GM04504 (cell line): ENCODE results near the gene S100A12.
"Not testable (repeated sequence)": the region's sequence is repeated elsewhere in the genome, so short reads cannot be mapped to it uniquely, and the experiment has no call there.

ENCODE experiments used
- DNase-seq: peaks from one replicate; pipeline ENCODE4 v3.0.0-alpha.2; 2012; ENCODE audit warnings: low read depth

S100A12 gene

DNA sequence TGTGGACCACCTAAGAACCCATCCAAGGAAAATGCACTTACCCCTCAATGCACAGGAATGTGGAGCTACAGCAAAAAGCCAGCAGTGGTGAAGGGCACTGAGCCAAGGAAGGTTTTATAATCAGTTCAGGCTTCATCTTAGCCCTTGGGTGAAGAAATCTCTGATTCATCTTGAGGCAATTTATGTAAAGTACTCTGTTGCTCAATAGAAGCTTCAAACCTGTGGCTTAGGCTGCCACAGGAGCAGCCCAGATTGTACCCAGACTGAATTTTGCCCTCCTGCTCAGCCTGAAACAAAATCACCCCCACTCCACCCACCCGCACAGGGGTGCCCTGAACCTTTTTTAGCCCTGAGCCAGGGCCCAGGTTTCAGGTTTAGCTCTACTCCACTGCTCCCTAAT lies at the start of gene S100A12:
Gene S100A12 (minus strand): TSS at position 111 of the 400 bp plus-strand sequence. CDS start 1,029 bp downstream, outside the sequence.
- DNase-seq: peak; percentile 50

DNA sequence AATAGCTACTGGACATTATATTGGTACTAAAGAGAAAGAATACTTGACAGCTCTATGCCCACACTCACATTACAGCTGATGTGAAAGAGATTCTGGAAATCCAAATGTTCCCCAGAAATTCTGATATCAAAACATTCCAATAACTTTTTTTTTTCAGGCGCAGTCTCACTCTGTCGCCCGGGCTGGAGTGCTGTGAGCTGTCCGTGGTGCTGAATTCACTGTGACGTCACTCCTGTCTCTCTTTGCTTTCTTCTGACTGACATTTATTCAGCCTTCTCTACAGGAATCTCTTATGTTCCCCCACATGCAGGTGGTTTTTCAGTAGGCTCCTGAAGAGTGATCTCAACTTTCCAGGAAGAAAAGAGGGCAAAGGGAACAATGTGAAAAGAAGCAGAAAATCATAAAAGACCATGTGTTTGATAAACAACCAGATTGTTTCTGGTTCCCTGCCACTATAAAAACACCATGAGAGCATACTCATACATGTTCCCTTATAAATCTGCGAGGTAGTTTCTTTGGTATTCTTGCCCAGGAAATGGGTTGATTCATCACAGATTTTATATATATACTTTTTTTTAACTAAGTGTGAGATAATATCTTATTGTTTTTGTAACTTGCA lies 47.1 kb upstream of the S100A12 start:
- DNase-seq: peak; percentile 20

- no peak for DNase-seq
Observed at GRCh38 chr1:153420306-153420705, 44.9 kb upstream of the S100A12 start.

DNA sequence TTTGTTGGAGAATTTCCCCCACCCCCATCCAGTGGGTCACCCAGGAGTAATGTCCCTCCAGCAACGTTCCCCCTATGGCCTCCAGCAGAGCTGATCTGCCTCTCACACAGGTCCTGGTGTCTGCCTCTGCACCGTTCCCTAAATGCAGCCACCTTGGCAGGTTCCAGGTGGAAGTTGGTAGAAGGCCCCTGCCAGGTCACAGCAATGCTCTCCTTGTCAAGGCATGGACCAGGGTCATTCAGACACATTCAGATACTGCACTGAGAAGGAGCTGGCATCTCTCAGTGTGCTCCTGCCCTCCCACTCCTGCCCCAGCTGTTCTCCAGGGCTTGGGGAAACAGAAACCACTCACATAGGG lies 44.0 kb upstream of the S100A12 start:
- not testable (repeated sequence) for DNase-seq

- not testable (repeated sequence) for DNase-seq
Observed at GRCh38 chr1:153418758-153419435, 43.5 kb upstream of the S100A12 start.

DNA sequence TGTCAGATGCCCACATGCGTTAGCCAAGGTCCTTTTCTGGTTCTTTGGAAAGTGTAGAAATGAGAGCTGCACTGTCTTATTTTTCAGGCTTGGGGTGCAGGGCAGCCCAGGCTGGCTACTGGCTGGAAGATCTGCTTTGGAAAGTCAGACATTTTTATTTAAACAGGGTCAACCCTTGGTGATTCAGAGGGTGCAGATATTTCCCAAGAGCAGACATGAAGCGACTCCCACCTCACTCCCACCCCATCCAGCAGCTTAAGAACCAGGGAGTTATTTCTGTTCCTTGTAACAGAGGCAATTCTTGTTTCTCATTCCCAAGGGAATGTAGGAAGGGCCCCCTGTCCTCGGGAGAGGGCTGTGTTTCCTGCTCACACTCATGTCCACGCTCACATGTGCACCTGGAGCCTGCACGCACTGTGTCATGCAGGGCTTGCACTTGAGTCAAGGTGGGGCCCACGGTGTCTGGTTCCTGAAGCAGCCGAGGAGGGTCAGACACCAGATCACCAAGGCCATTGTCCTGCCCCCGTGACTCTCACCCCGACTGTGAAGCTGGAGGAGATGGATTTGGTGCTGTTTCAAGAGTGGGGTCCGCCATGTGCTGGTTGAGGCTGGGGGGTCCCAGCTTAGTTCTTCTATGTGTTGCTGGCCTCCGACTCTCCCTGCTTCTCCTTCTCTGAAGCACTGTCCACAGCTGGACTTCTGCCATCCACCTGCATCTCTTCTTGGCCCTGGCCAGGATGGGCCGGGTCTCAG lies 41.9 kb upstream of the S100A12 start:
- no peak for DNase-seq

DNA sequence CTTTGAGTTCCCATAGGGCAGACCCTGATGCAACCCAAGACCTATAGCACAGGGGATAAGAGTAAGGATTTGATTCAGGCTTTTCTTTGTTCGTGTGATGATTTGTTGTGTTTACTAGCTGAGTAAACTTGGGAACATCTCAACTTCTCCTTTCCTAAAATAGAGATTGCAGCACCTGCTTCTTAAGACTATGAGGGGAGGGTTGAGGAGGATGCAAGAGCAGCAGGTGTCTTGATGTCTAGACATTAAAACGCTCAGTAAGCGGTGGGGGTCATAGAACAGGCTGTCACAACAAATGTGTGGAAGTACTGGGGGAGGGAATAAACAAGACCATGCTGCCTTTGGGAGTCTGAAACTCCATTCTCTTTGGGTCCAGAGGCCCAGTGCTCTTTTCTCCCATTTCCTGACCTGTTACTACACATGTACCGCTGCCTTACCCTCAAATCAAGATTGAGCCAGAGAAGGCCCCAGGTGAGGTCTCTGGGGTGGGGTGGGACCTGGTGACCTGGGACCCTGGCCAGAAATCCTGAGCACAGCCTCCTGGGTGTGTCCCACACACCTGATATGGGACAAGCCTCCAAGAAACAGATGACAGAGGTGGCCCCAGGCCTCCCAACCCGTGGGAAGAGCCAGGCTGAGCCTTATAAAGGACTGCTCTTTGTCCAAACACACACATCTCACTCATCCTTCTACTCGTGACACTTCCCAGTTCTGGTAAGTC lies 40.6 kb upstream of the S100A12 start, which contains the start of gene S100A7A:
Gene S100A7A (plus strand): TSS at position 671 of the 721 bp plus-strand sequence. CDS start 1,563 bp downstream, outside the sequence.
- DNase-seq: no peak

DNA sequence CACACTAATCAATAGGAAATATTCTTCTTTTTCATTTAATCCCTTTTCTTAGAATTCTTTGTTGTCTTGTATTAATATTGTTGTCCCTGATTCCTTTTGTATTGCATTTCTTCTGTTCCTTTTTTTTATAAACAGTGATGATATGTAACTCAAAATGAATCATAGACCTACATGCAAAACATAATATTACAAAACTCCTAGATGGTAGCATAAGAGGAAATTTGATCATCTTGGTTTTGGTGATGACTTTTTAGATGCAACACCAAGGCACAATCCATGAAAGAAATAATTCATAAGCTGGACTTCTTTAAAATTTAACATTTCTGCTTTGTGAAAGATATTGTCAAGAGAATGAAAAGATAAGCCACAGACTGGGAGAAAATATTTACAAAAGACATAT lies 38.5 kb upstream of the S100A12 start:
- not testable (repeated sequence) for DNase-seq

DNA sequence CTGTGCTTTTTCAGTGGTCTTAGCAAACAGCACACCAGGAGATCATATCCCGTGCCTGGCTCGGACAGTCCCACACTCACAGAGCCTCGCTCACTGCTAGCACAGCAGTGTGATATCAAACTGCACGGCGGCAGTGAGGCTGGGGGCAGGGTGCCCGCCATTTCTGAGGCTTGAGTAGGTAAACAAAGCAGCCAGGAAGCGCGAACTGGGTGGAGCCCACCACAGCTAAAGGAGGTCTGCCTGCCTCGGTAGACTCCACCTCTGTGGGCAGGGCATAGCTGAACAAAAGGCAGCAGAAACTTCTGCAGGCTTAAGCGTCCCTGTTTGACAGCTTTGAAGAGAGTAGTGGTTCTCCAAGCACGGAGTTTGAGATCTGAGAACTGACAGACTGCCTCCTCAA lies 31.9 kb upstream of the S100A12 start:
- not testable (repeated sequence) for DNase-seq

- not testable (repeated sequence) for DNase-seq
Observed at GRCh38 chr1:153405825-153406599, 30.6 kb upstream of the S100A12 start.

DNA sequence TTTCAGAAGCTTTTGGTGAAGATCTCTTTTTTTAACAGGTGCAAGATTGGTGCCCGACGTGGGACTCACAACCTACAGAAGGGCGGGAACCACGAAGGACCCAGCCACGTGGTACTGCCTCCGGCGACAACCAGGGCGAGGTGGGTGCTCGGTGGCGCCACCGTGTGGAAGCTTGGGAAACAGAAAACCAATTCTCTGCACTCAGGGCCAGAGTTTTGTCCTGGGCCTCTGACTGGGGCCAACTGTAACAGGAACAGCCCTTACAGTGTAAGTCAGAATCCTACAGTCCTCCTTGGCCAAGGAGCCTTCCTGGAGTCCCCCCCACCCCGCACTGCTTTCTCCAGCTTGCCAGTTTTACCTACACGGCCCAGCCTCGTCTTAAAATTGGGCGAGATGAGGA lies 29.3 kb upstream of the S100A12 start:
- no peak for DNase-seq

DNA sequence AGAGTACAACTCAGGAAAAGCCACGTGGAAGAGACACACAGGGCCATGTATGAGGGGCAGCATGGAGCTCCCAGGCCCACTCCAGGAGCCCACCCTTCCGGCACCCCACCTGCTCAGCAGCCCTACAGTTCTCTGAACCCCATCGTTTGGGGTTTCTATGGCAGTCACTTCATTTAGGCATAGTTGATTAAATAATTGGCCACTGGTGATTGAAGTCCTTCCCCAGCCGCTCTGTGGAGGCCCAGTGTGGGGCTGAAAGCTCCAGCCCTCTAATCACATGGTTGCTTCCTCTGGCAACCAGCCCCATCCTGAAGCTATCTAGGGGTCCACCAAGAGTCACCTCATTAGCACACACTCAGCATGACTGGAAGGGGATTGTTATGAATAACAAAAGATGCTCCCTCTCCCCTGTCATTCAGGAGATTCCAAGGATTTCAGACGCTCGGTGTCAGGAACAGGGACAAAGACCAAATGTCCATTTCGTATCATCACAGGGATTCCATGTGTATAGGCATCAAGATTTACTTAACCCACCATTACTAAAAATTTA lies 28.7 kb upstream of the S100A12 start:
- no peak for DNase-seq

- DNase-seq: no peak
Observed at GRCh38 chr1:153403421-153404085, 28.1 kb upstream of the S100A12 start.

GRCh38 chr1:153402226-153402625 lies 26.8 kb upstream of the S100A12 start:
- no peak for DNase-seq

DNA sequence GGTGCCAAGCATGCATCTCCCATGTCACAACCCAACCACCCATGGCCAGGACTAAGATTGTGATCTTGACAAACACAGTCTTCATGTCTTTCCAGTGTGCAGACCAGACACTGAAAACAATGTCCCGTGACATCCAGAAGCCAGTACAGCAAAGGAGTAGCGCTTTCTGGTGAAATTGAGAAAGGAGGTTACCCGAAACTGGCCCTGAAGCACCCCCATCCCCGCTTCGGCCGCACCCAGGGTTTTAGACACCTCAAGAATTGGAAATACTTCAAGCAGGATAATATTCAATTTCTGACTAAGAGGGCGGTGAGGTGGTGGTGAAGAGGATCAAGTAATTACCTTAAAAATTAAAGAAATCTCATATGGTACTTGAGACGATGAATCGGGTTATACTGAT lies 26.0 kb upstream of the S100A12 start:
- DNase-seq: no peak

DNA sequence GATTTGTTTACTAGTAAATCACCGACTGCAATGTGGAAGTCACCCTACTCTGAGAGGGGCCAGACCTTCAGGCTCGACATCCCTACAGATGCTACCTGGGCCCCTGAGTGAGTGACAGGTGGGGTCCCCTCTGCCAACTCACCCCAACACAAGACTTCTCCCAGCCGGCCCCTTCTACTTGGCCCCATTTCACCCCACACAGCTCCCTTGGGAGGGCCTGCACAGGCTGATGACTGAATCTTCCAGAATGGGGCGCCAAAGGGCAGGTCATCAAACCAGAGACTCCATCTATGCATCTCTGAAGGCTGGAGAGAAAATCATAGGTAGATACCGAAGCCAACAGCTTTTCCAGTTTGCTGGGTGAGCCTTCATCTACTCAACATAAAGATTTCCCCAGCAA lies 24.8 kb upstream of the S100A12 start:
- no peak for DNase-seq

DNA sequence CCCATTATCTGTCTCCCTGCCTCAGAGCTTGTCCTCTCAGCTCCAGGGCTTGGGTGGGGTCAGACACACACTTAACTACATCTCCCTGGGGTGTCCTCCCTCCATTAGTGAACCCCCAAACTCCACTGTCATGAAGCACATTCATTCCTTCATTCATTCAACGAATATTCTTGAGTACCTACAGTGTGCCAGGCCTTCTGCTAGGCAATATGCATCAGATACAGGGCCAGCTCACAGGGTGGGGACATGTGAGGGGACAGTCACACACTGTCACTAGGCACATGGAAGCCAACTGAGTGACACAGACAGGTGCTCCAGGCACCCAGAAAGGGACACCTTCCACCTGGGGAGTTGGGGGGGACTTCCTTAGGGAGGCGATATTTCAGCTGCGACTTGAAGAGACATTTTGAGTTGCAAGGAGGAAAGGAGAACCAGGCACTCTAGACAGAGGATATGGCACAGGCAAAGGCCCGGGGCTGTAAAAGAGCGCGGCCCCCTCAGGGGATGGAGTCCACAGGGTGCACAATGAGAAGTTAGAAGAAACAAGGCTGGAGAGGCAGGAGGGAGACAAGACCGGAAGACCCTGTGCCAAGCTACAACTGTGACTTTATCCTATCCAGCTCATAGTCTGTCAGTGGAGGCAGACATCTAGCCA lies 24.1 kb upstream of the S100A12 start:
- no peak for DNase-seq

DNA sequence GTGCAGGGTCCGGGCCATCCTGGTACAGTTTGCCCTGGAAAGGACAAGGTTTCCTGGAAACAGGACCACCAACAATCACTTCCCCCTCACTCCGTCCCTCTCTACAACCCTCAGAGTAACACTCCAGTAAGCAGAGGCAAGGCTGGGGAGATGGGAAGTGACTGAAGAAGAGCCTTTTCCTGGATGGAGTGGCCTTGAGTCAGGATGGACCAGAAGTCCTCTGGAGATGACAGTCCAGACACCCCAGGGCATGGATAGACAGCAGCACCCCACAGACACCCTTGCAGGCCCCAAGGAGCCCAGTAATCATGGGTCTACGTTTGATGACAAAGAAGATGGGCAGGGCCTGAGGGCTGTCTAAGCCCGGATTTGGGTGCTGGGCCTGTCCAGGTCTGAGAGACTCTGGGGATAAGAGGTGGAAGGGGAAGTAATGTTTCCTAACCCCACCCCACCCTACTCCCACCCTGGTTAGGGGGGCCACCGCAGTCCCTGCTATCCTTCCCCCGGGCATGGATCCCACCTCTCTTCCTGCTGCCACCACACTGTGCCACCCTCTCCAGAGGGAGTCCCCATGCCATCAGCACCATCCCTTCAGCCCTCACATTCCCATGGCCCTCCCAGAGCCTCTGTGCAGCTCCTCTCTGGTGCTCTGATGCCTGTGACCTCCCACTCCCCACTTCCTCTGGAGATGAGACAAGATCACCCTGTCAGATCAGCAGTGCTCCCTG lies 22.7 kb upstream of the S100A12 start:
- no peak for DNase-seq
